Stimulated activated CD8-positive, alpha-beta memory T cell treated with anti-CD3 and anti-CD28 coated beads, Interleukin-7, amount 100 ng/mL, for 48 hours (primary cell): ENCODE data around the gene C1orf216.
"Not testable (repeated sequence)": the region's sequence is repeated elsewhere in the genome, so short reads cannot be mapped to it uniquely, and the experiment has no call there.

Experiments used
- DNase-seq, 2 donors: peaks; one replicate each; pipeline ENCODE4 v3.0.0-alpha.2; 2020; ENCODE audit warnings: low read depth in 1 of 2; ENCODE audit errors: extremely low read depth in 1 of 2

The C1orf216 gene, protein sequence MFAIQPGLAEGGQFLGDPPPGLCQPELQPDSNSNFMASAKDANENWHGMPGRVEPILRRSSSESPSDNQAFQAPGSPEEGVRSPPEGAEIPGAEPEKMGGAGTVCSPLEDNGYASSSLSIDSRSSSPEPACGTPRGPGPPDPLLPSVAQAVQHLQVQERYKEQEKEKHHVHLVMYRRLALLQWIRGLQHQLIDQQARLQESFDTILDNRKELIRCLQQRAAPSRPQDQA

DNA sequence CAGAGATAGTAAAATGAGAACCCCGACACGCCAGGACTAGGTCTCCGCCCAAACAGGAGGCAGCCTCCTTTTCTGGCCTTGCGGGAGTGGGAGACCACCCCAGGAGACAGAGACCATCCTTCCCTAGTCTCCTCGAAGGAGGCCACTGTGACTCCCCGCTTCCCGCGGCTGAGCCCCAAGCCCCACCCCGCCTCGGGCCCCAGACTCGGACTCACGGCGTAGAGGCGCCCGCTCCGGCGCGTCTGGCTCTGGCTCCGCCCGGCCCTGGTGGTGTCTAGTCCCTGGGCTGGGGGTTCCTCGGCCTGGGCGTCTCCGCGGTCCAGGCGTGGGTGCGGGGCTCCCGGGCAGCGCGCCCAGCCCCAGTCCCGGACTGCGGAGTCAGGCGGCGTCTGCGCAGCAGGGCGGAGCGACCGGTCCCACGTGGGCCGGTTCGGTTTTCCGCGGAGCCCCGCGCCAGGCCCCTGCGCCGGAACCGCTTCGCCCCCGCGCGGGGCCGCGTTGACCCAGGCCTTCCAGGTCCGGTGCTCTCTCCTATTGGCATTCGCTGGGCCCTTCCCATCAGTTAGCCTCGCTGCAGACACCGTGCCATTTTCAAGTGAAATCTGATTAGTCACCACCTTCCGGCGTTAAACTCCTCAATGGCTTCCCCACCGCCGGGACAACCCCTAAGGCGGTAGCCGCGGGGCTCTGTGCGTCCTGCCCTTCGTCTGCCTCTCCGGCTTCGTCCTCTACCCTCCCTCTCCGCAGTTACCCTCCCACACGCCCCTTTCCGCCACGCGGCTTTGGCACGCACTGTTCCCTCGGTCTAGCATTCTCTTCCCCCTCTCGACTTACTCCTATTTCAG lies at the start of gene C1orf216:
Gene C1orf216 (minus strand): TSS at position 393 of the 845 bp plus-strand sequence. CDS start 2,563 bp downstream, outside the sequence.
- peak; percentile 58 to 76 for DNase-seq

GRCh38 chr1:35764283-35764682 lies 45.6 kb upstream of the C1orf216 start:
- DNase-seq, result no peak

GRCh38 chr1:35763201-35763600 lies 44.5 kb upstream of the C1orf216 start:
- DNase-seq, result no peak

- DNase-seq, result no peak
Measured at GRCh38 chr1:35762141-35762540, 43.5 kb upstream of the C1orf216 start.

DNA sequence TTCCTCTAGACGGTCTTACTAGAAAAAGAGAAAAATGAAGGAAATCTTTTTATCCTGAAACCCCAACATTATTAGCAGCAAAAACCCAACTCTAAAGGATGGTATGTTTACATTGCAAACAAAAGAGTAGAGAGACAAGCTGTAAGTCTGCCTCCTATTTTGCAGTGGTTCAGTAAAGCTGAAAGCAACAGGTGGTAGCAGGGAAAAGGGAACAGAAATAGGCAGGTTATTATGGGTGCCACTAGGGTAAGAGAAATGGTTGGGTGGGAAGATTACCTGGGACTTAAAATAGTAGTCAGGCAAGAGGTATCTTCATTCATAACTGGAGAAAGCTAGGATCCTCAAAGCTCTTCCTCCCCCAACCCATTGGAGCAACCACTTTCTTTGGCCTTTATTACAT lies 37.4 kb upstream of the C1orf216 start:
- no peak for DNase-seq

DNA sequence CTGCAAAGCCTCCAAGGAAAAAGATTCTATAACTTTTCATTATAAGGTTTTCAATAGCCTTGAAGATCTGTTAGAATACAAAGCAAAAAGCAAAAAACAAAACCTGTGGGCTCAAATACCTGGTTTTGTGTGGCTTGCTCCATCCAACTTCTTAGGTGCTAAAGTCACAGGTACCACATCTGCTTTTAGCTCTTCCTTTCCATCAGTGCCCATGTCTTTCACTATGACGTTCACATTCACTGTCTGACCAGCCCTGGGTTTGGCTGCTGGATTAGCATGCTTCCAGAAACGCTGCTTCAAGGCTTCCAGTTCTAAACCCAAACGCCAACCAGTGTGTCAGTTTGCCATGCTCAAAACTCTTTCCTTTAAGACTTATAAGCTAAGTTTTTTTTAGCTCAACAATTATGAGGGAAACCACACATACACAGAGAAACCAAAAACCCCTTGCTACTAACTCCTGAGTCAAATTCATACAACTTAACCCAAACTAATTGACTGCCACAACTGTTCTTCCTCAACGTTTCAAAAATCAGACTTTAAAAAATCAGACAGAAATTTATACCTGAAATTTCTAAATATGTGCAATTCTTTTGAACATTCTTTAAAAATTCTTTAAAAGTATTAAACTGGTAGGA lies 35.1 kb upstream of the C1orf216 start:
- no peak for DNase-seq

- DNase-seq, result no peak
Measured at GRCh38 chr1:35748326-35748725, 29.6 kb upstream of the C1orf216 start.

DNA sequence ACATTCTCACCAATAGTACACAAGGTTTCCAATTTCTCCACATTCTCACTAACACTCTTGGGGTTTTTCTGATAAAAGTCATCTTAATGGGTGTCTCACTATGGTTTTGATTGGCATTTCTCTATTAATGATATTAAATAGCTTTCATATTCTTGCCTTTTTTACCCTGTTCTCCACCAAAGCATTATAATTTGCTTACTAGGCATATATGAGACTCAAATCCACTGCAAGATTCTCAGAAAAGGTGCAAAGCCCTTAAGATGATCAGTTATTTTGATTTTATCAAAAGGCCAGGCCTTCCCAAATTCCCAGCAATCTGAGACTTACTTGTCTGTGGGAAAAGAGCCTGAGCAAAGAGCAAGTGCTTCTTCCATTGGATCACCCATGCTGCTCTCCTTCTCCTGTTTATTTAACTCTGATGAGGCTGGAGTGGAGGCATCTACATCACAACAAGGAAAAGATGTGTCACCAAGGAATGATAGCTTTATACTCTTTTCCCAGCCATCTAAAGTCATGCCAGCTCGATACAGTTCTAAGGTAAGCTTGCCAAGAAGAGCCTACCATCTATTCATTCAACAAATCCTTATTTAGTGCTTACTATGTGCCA lies 26.5 kb upstream of the C1orf216 start:
- no peak for DNase-seq

- DNase-seq, result no peak
Measured at GRCh38 chr1:35737120-35737519, 18.4 kb upstream of the C1orf216 start.

DNA sequence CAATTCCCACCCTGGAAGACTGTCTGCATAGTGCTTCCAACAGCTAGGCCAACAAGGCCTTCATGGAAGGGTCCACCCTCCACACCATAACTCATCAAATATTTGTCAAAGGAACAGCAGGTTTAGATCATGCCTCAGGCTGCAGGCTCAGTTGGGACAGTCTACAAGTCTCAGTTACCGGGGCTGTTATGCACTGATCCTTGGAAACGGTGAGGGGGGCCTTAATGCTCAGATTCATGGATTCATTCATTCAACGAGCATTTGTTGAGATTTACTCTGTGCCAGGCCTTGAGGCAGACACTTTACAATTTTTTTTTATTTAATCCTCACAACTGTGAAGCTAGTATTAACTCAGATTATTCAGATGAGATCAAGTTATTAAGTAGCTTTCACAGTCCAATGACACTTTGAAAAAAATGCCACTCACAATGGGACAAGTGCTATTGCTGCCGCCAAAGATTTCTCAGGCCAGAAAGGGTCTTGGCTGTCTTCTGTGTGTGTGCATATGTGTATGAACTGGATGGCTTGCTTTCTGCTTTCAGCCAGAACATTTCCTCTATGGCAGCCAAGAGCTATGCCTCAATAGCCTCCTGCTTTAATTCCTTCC lies 8.9 kb upstream of the C1orf216 start:
- DNase-seq, result no peak

DNA sequence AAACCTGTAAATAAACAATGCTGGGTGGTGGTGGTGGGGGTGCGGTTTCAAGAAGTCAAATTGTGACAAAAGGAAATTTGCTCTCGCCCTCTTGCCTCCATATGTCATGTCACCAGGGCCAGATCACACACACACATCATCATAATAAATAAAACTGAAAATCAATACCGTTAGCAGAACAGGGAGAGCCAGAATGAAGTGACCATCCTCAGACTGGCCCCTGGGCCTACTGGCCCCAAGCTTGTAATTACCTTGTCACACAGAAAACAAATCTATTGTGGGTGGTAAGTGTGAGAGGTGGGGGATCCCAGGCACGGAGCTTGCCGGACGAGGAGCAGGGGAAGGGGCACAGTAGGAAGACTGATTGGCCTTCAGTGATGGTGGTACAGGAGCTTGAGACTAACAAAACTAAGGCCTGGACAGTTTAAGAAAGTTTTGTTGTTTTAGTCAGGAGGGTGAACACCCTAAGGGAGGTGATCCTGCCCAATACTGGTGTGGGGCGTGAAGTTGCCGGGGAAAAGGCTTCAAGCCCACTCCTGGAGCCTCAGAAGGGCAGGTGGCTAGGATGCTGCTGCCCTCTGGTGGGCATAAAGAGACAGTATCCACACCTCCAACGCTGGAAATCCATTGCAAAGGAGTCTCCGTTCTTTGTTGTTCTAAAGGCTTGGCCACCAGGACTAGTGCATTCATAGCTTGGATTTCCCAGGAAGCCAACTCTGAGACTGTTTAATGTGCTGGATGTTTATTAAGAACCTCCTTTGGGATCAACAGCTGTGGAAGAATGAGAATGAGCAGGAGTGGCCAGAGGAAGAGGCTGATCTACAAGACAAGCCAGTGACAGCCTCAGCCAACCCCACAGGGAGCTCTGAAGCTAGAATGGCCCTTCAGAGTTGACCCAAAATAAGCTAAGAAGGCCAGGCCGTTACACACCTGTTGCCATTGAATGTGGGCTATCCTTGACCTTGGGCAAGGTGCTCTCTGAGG lies 8.1 kb upstream of the C1orf216 start:
- DNase-seq, result peak in 1 of 2 donors; percentile 17

- no peak for DNase-seq
Measured at GRCh38 chr1:35725596-35725995, 6.9 kb upstream of the C1orf216 start.

GRCh38 chr1:35717911-35718476 lies 690 bp downstream of the C1orf216 start:
- DNase-seq, result no peak

DNA sequence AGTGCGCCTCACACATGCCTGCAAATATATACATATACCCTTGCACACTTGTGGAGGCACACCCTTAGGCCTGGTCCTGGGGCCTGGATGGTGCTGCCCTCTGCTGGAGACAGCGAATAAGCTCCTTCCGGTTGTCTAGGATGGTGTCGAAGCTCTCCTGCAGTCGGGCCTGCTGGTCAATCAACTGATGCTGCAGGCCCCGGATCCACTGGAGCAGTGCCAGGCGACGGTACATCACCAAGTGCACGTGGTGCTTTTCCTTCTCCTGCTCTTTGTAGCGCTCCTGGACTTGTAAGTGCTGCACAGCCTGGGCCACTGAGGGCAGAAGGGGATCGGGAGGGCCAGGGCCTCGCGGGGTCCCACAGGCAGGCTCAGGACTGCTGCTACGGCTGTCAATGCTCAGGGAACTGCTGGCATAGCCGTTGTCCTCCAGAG lies 3.1 kb downstream of the C1orf216 start:
- peak; percentile 47 to 63 for DNase-seq

GRCh38 chr1:35714921-35715567 lies 3.6 kb downstream of the C1orf216 start:
- no peak for DNase-seq

DNA sequence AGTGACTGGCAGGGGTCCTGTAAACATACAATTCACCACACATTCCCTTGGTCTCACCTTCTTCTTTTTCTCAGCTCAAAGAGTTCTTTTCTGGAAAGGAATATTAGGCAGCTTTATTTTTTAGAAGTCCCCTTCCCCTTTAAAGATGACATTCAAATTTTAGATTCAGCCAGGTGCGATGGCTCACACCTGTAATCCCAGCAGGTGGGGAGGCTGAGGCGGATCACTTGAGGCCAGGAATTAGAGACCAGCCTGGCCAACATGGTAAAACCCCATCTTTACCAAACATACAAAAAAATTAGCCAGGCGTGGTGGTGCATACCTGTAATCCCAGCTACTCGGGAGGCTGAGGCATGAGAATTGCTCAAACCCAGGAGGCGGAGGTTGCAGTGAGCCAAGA lies 7.6 kb downstream of the C1orf216 start:
- not testable (repeated sequence) for DNase-seq

- DNase-seq, result no peak
Measured at GRCh38 chr1:35708952-35709351, 9.7 kb downstream of the C1orf216 start.

DNA sequence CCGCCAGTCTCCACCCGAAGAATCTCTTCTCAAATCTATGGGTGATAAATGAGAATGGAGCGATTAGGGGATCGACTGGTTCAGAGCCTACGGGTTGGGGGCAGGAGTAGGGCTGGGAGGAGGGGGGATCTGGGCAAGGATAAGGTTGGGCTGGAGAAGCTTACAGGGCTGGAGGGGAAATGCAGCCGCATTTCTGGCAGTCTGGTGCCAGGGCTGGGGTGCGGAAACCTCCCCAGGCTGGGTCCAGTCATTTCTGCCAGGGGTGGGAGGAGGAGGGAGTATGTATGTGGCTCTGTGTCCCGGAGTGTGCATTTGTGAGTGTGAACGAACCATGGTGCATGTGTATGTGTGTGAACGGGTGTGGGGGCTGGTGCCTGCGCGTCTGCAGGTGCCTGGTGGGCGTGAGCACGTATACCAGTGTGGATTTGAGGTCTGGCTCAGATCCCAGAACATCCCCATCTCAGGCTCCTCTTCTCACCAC lies 10.2 kb downstream of the C1orf216 start:
- DNase-seq, result no peak
